Colonic mucosa (tissue), 4 donors: ENCODE results near the gene AKT1. TPM values are rescaled to one million over a fixed set of nuclear protein-coding genes. Genes with fewer than 3 reads are reported as not detected.

ENCODE experiments used
- DNase-seq: peaks from one replicate; pipeline ENCODE4 v3.0.0-alpha.2; 2020
- H3K27ac ChIP-seq: fragments of 200-600 bp; one replicate; pipeline ENCODE4 v1.8.0; 2021
- H3K27me3 ChIP-seq: fragments of 200-600 bp; one replicate; pipeline ENCODE4 v1.8.0; 2021
- H3K36me3 ChIP-seq: fragments of 200-600 bp; one replicate; pipeline ENCODE4 v1.8.0; 2021
- H3K4me1 ChIP-seq: fragments of 200-600 bp; one replicate; pipeline ENCODE4 v1.8.0; 2021; ENCODE audit warnings: mild to moderate bottlenecking
- H3K4me3 ChIP-seq: fragments of 200-600 bp; one replicate; pipeline ENCODE4 v1.8.0; 2021
- H3K9ac ChIP-seq, 2 donors: one replicate each; pipeline ENCODE4 v1.7.0; 2013; ENCODE audit warnings: control low read depth in 2 of 2, low read depth in 2 of 2, low read length in 2 of 2
- H3K9me3 ChIP-seq: fragments of 200-600 bp; one replicate; pipeline ENCODE4 v1.8.0; 2021
- intact Hi-C: fragments of 100-400 bp; cut with DNase I; formaldehyde crosslinking; loops from one replicate; pipeline ENCODE4 v1.14.1; 2022
- total RNA-seq, 2 donors: library from RNA; stranded (reverse); fragmentation: NEBNext Ultra II Directional in 1 of 2; extraction: Animal tissue kit (Norgen Biotek cat#: 25700) in 1 of 2; gene quantifications; one replicate each; pipeline ENCODE4 v1.2.1, GENCODE V29; 2021
- TF ChIP-seq, protein P1 (sequence below): fragments of 200-600 bp; IDR thresholded peaks from one replicate; pipeline ENCODE4 v1.8.0; 2022; ENCODE audit warnings: antibody characterized with exemption, mild to moderate bottlenecking
- donor health status: healthy.
- donor health status: DM: no; HTN: no; CAD: no.
- donor health status: DM: no; HTN: no; CAD: no.

The AKT1 gene
- total RNA-seq, 2 donors from 2014 or later = 117 to 181 TPM

- H3K36me3 ChIP-seq = no peaks in the 10 kb centered on the region
- no peak overlapping the region for H3K4me3 ChIP-seq
- TF ChIP-seq, protein P1, sequence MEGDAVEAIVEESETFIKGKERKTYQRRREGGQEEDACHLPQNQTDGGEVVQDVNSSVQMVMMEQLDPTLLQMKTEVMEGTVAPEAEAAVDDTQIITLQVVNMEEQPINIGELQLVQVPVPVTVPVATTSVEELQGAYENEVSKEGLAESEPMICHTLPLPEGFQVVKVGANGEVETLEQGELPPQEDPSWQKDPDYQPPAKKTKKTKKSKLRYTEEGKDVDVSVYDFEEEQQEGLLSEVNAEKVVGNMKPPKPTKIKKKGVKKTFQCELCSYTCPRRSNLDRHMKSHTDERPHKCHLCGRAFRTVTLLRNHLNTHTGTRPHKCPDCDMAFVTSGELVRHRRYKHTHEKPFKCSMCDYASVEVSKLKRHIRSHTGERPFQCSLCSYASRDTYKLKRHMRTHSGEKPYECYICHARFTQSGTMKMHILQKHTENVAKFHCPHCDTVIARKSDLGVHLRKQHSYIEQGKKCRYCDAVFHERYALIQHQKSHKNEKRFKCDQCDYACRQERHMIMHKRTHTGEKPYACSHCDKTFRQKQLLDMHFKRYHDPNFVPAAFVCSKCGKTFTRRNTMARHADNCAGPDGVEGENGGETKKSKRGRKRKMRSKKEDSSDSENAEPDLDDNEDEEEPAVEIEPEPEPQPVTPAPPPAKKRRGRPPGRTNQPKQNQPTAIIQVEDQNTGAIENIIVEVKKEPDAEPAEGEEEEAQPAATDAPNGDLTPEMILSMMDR = no peak
- no peaks in the 10 kb centered on the region for H3K27me3 ChIP-seq
- H3K4me1 ChIP-seq = no peaks in the 10 kb centered on the region
- DNase-seq = no peak
- intact Hi-C loops = no loop called here
- H3K27ac ChIP-seq = no peak overlapping the region
- H3K9ac ChIP-seq = no peak overlapping the region
- H3K9me3 ChIP-seq = no peaks in the 10 kb centered on the region
These were observed 14.1 kb downstream of the AKT1 start for GRCh38 chr14:104781271-104782077.

GRCh38 chr14:104780513-104781030, 15.0 kb downstream of the AKT1 start:
- TF ChIP-seq, protein P1 = no peak

DNA sequence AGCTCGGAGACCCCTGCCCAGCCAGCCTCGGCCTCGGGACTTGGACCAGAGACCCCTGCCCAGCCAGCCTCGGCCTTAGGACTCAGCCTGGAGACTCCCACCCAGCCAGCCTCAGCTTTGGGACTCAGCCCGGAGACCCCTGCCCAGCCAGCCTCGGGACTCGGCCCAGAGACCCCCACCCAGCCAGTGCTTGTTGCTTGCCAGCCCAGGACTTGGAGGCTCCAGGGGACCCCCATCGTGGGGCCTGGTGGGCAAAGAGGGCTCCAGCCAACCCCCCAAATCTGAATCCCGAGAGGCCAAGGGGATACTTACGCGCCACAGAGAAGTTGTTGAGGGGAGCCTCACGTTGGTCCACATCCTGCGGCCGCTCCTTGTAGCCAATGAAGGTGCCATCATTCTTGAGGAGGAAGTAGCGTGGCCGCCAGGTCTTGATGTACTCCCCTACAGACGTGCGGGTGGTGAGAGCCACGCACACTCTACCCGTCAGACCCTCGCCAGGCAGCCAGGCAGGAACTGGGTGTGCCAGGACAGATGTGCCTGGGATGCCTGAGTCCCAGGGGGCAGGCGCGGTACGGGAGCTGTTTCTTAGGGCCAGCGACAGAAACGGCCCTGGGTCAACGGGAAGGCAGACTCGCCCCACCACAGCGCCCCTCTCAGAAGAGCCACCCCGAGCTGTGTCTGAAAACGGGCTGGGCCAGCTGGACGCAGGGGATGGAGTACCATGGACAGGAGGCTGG, 15.6 kb downstream of the AKT1 start:
- no peak for DNase-seq
- no peaks in the 10 kb centered on the region for H3K27me3 ChIP-seq
- intact Hi-C loops = loop anchor here (10.0 kb wide), 1 partner anchor 275 kb away; no protein-coding TSS in a partner anchor
- H3K9me3 ChIP-seq = no peaks in the 10 kb centered on the region
- H3K9ac ChIP-seq = no peak overlapping the region
- no peak overlapping the region for H3K27ac ChIP-seq
- TF ChIP-seq, protein P1 = no peak
- no peaks in the 10 kb centered on the region for H3K36me3 ChIP-seq
- no peaks in the 10 kb centered on the region for H3K4me1 ChIP-seq
- H3K4me3 ChIP-seq = no peak overlapping the region

More at GRCh38 chr14:104780513-104781030, 15.0 kb downstream of the AKT1 start:
- DNase-seq = no peak
- H3K27ac ChIP-seq = no peak overlapping the region
- no peaks in the 10 kb centered on the region for H3K36me3 ChIP-seq
- H3K27me3 ChIP-seq = no peaks in the 10 kb centered on the region
- H3K4me1 ChIP-seq = no peaks in the 10 kb centered on the region
- no peak overlapping the region for H3K9ac ChIP-seq
- no peak overlapping the region for H3K4me3 ChIP-seq
- intact Hi-C loops = no loop called here
- no peaks in the 10 kb centered on the region for H3K9me3 ChIP-seq

GRCh38 chr14:104778694-104779331, 16.7 kb downstream of the AKT1 start:
- Histone ChIP-seq H3K4me1 (no peaks in the 10 kb centered on the region), H3K36me3 (no peaks in the 10 kb centered on the region), H3K4me3 (no peak overlapping the region), H3K9me3 (no peaks in the 10 kb centered on the region), H3K9ac (no peak overlapping the region), H3K27ac (no peak overlapping the region), H3K27me3 (no peaks in the 10 kb centered on the region)
- TF ChIP-seq, protein P1 = no peak
- no peak for DNase-seq
- intact Hi-C loops = loop anchor here (10.0 kb wide), 1 partner anchor 276 kb away; no protein-coding TSS in a partner anchor

DNA sequence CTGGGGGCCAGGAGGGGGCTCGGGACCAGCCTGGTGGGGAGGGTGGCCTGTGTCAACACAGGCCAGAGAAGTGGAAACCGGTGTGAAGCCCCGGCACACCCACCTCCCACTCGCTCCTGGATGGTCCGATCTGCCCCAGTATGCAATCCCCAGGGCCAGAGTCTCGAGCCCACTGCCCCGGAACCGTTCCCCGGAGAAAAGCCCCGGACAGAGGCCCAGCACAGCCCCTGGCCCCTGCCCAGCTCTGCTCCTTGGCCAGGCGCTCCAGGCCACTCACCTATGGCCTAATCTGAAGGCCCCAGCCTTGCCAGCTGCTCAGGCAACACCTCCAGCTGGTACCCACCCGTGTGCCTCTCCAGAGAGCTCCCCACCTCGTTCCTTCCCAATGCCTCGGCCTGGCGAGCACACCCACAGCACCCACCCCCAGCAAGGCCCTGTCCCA, 17.7 kb downstream of the AKT1 start:
- no peaks in the 10 kb centered on the region for H3K9me3 ChIP-seq
- intact Hi-C loops = loop anchor here (10.0 kb wide), 1 partner anchor 277 kb away; no protein-coding TSS in a partner anchor
- H3K36me3 ChIP-seq = no peaks in the 10 kb centered on the region
- H3K9ac ChIP-seq = no peak overlapping the region
- H3K27ac ChIP-seq = no peak overlapping the region
- no peak overlapping the region for H3K4me3 ChIP-seq
- TF ChIP-seq, protein P1 = no peak
- H3K27me3 ChIP-seq = no peaks in the 10 kb centered on the region
- no peaks in the 10 kb centered on the region for H3K4me1 ChIP-seq
- no peak for DNase-seq
